Thymus (tissue), 11 donors: ENCODE results near the gene RBPMS2. TPM values are rescaled to one million over a fixed set of nuclear protein-coding genes. Genes with fewer than 3 reads are reported as not detected.
A peak's percentile ranks its signal among the peaks of the same experiment; 100 is the strongest.

Experiments
- DNase-seq, 9 donors: peaks; one replicate each; pipeline ENCODE4 v3.0.0-alpha.2; 2013; ENCODE audit warnings: low spot score in 9 of 9, low read depth in 6 of 9, missing footprints in 1 of 9
- H3K27ac ChIP-seq, 2 donors: one replicate each; pipeline ENCODE4 v1.5.1; 2013; ENCODE audit warnings: control low read depth in 1 of 2, low read depth in 1 of 2, low read length in 1 of 2, mild to moderate bottlenecking in 1 of 2, moderate library complexity in 1 of 2
- H3K27me3 ChIP-seq, 2 donors: one replicate each; pipeline ENCODE4 v1.5.1; 2013; ENCODE audit warnings: low read length in 1 of 2; ENCODE audit not compliant: control insufficient read depth in 2 of 2, insufficient read depth in 1 of 2
- H3K36me3 ChIP-seq, 2 donors: one replicate each; pipeline ENCODE4 v1.5.1; 2013; ENCODE audit warnings: low read length in 1 of 2, mild to moderate bottlenecking in 1 of 2, moderate library complexity in 1 of 2; ENCODE audit not compliant: control insufficient read depth in 2 of 2, insufficient read depth in 2 of 2
- H3K4me1 ChIP-seq, 2 donors: one replicate each; pipeline ENCODE4 v1.5.1; 2013; ENCODE audit warnings: low read length in 2 of 2; ENCODE audit not compliant: control insufficient read depth in 2 of 2, insufficient read depth in 2 of 2
- H3K4me3 ChIP-seq, 2 donors: one replicate each; pipeline ENCODE4 v1.5.1; 2013; ENCODE audit warnings: low read length in 2 of 2, control low read depth in 1 of 2, mild to moderate bottlenecking in 1 of 2
- H3K9me3 ChIP-seq, 2 donors: one replicate each; pipeline ENCODE4 v1.5.1; 2013; ENCODE audit warnings: low read length in 1 of 2, mild to moderate bottlenecking in 1 of 2; ENCODE audit not compliant: control insufficient read depth in 2 of 2, insufficient read depth in 1 of 2
- WGBS: extraction: QIAGEN DNeasy Blood & Tissue Kit; methylation state at CpG from one replicate; pipeline ENCODE4 v1.1.7; 2013; 5-methylcytosine and 5-hydroxymethylcytosine counted together
- polyA plus RNA-seq: library from polyadenylated mRNA; stranded (reverse); fragments of 200-250 nt; gene quantifications from one replicate; pipeline ENCODE4 v1.2.3, GENCODE V29; 2013
- total RNA-seq: library from RNA; stranded (reverse); fragments of 120-200 nt; gene quantifications from one replicate; pipeline ENCODE4 v1.2.4, GENCODE V29; 2013
- donor health status: healthy.

Gene RBPMS2
- total and polyA plus RNA-seq, 2 donors, result 0.19 to 4.2 TPM

DNA sequence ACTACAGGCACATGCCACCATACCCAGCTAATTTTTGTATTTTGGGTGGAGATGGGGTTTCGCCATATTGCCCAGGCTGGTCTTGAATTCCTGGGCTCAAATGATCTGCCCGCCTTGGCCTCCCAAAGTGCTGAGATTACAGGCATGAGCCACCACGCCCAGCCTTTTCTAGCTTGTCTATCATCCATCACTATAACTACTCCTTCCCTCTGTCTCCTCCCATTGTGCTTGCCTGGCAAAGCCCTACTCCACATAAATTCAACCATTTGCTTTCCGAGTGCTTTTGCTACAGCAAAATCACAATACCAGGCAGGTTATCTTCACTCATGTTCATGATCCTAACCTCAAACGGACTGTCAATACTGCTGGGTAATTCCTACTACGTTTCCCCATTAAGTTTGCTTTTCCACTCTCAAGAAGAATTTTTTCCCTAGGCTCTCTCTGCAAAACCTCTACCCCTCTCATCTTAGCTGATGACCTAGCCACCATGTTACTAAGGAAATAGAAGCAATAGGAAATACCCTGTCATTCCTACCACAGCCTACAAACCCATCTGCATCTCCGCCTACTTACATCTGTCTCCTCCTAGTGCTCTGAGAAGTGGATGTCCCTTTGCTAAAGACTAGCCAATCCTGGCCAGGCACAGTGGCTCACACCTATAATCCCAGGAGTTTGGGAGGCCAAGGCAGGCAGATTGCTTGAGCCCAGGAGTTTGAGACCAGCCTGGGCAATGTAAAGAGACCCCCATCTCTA, 64.5 kb downstream of the RBPMS2 start:
- no peaks in the 10 kb centered on the region for H3K4me1 ChIP-seq
- H3K27me3 ChIP-seq, result no peaks in the 10 kb centered on the region
- 97% methylated on average over 7 of the region's 7 CpGs for WGBS

DNA sequence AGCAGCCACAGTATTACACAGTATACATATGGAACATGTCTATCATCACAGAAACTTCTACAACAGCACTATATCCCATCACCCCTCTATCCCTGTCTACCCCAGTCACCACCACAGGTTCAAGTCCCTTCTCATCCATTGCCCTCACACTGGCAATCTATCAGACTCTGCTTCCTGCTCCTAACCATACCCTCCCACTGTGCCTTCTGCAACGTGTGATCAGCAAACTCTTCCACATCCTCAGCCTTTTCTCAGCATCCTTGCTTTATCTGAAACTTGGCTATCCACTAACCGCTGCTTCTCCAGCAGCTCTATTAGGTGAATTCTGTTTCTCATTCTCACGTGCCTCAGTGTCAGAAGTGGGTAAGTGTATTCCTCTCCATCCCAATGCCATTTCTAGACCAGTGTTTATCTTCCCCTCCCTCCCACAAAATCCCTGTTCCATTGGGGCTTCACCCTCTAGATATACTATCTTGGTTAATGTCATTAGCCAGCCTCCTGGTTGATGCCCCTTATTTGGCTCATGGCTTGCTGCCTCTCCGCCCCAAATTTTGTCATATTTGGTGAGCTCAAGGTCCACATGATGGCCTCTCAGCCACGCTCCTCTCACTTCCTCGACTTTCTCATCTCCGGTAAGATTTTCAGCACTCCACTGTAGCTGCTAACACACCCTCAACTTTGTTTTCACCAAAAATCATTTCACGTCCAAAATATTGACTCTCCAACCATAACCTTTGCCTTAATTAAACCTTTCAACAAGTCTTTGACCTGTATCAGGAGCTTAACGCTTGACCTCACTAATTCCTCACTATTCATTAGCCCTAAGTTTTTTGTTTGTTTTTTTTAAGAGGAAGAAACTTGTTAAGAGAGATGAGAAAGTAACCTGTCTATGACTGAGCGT, 69.1 kb downstream of the RBPMS2 start:
- Histone ChIP-seq H3K9me3 (no peaks in the 10 kb centered on the region), H3K27ac (no peak overlapping the region), H3K36me3 (no peaks in the 10 kb centered on the region), H3K4me3 (no peak overlapping the region), H3K4me1 (peaks cover 17 to 20% of the 10 kb centered on the region in 2 donors), H3K27me3 (no peaks in the 10 kb centered on the region)
- DNase-seq, result no peak
- WGBS, result 98% methylated on average over 10 of the region's 10 CpGs

More for the DNA sequence above, 64.5 kb downstream of the RBPMS2 start:
- no peaks in the 10 kb centered on the region for H3K36me3 ChIP-seq
- H3K9me3 ChIP-seq, result no peaks in the 10 kb centered on the region
- no peak overlapping the region for H3K4me3 ChIP-seq
- no peak overlapping the region for H3K27ac ChIP-seq
- DNase-seq, result no peak

GRCh38 chr15:64705006-64705405, 70.4 kb downstream of the RBPMS2 start:
- Histone ChIP-seq H3K4me3 (no peak overlapping the region), H3K9me3 (no peaks in the 10 kb centered on the region), H3K4me1 (peaks cover 30 to 32% of the 10 kb centered on the region in 2 donors), H3K36me3 (no peaks in the 10 kb centered on the region), H3K27ac (no peak overlapping the region), H3K27me3 (no peaks in the 10 kb centered on the region)
- WGBS, result 96% methylated on average over 3 of the region's 3 CpGs
- no peak for DNase-seq

GRCh38 chr15:64703632-64703959, 71.8 kb downstream of the RBPMS2 start:
- no peaks in the 10 kb centered on the region for H3K9me3 ChIP-seq
- H3K27me3 ChIP-seq, result no peaks in the 10 kb centered on the region
- peaks cover 0 to 3% of the 10 kb centered on the region in 2 donors for H3K36me3 ChIP-seq
- peak overlapping the region; percentile 80 to 93 for H3K4me3 ChIP-seq
- peaks cover 40 to 46% of the 10 kb centered on the region in 2 donors for H3K4me1 ChIP-seq
- DNase-seq, result no peak
- whole genome bisulfite sequencing, result 90% methylated on average over 7 of the region's 7 CpGs
- peak overlapping the region in 1 of 2 donors; percentile 68 for H3K27ac ChIP-seq

- peak; percentile 60 to 96 (median 89) for DNase-seq
Observed at GRCh38 chr15:64702816-64703631, 72.4 kb downstream of the RBPMS2 start.

DNA sequence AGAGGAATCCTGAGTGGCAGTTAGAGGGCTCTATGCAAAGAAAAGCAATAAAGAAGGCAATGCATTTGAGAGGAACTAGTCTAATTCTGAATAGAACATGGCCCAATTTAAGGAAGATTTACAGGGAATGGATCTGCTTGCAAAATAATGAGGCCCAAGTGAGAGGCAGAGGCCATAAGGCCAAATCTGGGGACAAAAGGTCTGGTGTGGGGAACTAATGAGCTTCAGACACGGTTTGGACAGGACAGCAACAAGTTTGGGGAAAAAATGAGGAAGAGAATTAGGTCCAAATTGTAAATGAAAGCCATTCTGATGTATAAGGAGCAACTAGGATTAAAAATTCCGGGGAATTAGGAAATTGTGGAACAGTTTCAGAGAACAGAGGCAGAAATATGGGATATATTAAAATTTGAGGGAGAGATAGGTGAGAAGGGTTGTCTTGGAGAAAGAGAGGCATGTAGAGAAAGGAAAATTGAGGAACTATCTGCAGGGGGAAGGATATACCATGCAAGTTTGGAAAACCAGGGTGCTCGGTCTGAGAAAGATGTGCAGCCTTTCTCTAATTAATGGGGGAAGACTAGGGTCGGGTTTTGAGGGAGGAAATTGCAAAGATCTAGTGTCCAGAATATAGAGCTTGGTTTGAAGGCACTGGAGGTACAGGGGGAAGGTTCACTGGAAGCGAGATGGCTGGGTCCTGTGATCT, 73.8 kb downstream of the RBPMS2 start:
- H3K27ac ChIP-seq, result no peak overlapping the region
- H3K27me3 ChIP-seq, result no peaks in the 10 kb centered on the region
- H3K36me3 ChIP-seq, result peaks cover 0 to 3% of the 10 kb centered on the region in 2 donors
- H3K4me1 ChIP-seq, result peaks cover 40 to 48% of the 10 kb centered on the region in 2 donors
- no peaks in the 10 kb centered on the region for H3K9me3 ChIP-seq
- DNase-seq, result no peak
- 53% methylated on average over 5 of the region's 5 CpGs for WGBS
- H3K4me3 ChIP-seq, result peak overlapping the region; percentile 80 to 93

More at GRCh38 chr15:64702816-64703631, 72.4 kb downstream of the RBPMS2 start:
- H3K36me3 ChIP-seq, result peaks cover 0 to 3% of the 10 kb centered on the region in 2 donors
- WGBS, result under 1% methylated on average over 62 of the region's 62 CpGs
- no peaks in the 10 kb centered on the region for H3K27me3 ChIP-seq
- peak overlapping the region; percentile 80 to 93 for H3K4me3 ChIP-seq
- H3K4me1 ChIP-seq, result peaks cover 40 to 48% of the 10 kb centered on the region in 2 donors
- H3K27ac ChIP-seq, result peak overlapping the region; percentile 70 to 80
- H3K9me3 ChIP-seq, result no peaks in the 10 kb centered on the region

- DNase-seq, result no peak
- H3K4me1 ChIP-seq, result peaks cover 40 to 48% of the 10 kb centered on the region in 2 donors
- no peaks in the 10 kb centered on the region for H3K9me3 ChIP-seq
- H3K27me3 ChIP-seq, result no peaks in the 10 kb centered on the region
- peak overlapping the region in 1 of 2 donors; percentile 6 for H3K4me3 ChIP-seq
- WGBS, result 58% methylated on average over 3 of the region's 3 CpGs
- H3K27ac ChIP-seq, result peak overlapping the region in 1 of 2 donors; percentile 28
- peaks cover 0 to 3% of the 10 kb centered on the region in 2 donors for H3K36me3 ChIP-seq
Observed at GRCh38 chr15:64701051-64701450, 74.3 kb downstream of the RBPMS2 start.

DNA sequence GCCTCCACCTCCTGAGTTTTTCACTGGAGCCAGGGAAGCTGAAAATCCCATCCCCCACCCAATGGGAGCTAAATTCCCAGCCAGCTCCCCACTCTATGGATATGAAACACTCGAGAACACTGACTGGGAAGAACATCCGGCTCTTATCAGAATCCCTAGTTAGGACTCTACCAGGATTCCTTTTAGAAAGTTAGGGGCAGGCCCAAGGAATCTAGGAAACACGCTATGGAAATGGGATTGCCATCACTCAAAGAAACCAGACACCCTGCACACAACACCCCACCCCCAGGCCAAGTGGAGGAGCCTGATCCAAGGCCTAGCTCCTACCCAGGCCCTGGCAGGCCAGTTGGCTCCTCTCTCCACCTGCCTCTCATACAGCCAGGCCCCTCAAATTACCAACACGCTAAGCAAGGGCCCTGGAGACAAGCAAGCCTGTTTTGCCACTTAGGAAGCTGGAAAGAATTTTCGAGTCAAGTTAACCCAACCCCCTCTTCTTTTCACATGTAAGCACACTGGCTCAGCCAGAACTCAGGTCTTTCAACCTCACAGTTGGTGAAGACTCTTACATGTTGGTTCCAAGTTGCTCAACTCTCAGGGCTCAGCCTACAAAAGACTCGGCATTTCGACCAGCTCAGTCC, 75.5 kb downstream of the RBPMS2 start:
- 89% methylated on average over 7 of the region's 7 CpGs for WGBS
- no peaks in the 10 kb centered on the region for H3K9me3 ChIP-seq
- no peak overlapping the region for H3K4me3 ChIP-seq
- peaks cover 5 to 6% of the 10 kb centered on the region in 2 donors for H3K36me3 ChIP-seq
- H3K4me1 ChIP-seq, result peaks cover 40 to 56% of the 10 kb centered on the region in 2 donors
- no peaks in the 10 kb centered on the region for H3K27me3 ChIP-seq
- peak in 1 of 9 donors; percentile 33 for DNase-seq
- H3K27ac ChIP-seq, result peak overlapping the region; percentile 55 to 64
